GM19239 (cell line): Measurements from ENCODE around the gene FANCD2.
"Not testable (repeated sequence)": the region's sequence is repeated elsewhere in the genome, so short reads cannot be mapped to it uniquely, and the experiment has no call there.

Experiments
- DNase-seq: peaks from one replicate; pipeline ENCODE4 v3.0.0; 2011; ENCODE audit warnings: low spot score; ENCODE audit not compliant: insufficient read length
- FAIRE-seq: peaks from 2 replicates; lab custom pipeline; 2011; peaks lifted over from hg19 to GRCh38; lab: Jason Lieb, UNC

FANCD2 gene

GRCh38 chr3:10026084-10026890 is at the start of gene FANCD2:
Gene FANCD2 (plus strand): TSS chr3:10026437. CDS start chr3:10028658, 2,221 bp downstream.
- DNase-seq (peak; percentile 76), FAIRE-seq (peak; percentile 81)

- no peak for FAIRE-seq
- DNase-seq: no peak
Observed at GRCh38 chr3:9976721-9977709, 49.2 kb upstream of the FANCD2 start.

GRCh38 chr3:9978710-9979305 is 47.4 kb upstream of the FANCD2 start:
- FAIRE-seq (no peak), DNase-seq (no peak)

- no peak for DNase-seq
- no peak for FAIRE-seq
Observed at GRCh38 chr3:9980251-9980650, 46.0 kb upstream of the FANCD2 start.

- no peak for FAIRE-seq
- DNase-seq: no peak
Observed at GRCh38 chr3:9986230-9986725, 40.0 kb upstream of the FANCD2 start.

- FAIRE-seq (no peak), DNase-seq (no peak)
Observed at GRCh38 chr3:9994086-9994844, 32.0 kb upstream of the FANCD2 start.

GRCh38 chr3:10000686-10001085 is 25.6 kb upstream of the FANCD2 start:
- FAIRE-seq: no peak

GRCh38 chr3:10002951-10003350 is 23.3 kb upstream of the FANCD2 start:
- FAIRE-seq: no peak

More at GRCh38 chr3:10000686-10001085, 25.6 kb upstream of the FANCD2 start:
- DNase-seq: no peak

GRCh38 chr3:10004506-10004905 is 21.7 kb upstream of the FANCD2 start:
- DNase-seq (no peak), FAIRE-seq (no peak)

More at GRCh38 chr3:10002951-10003350, 23.3 kb upstream of the FANCD2 start:
- DNase-seq: no peak

GRCh38 chr3:10004960-10005564 is 21.2 kb upstream of the FANCD2 start:
- FAIRE-seq (no peak), DNase-seq (no peak)

GRCh38 chr3:10006048-10006761 is 20.0 kb upstream of the FANCD2 start:
- FAIRE-seq (no peak), DNase-seq (no peak)

- no peak for FAIRE-seq
- DNase-seq: no peak
Observed at GRCh38 chr3:10006762-10007090, 19.5 kb upstream of the FANCD2 start.

GRCh38 chr3:10007126-10007782 is 19.0 kb upstream of the FANCD2 start:
- no peak for FAIRE-seq
- no peak for DNase-seq

GRCh38 chr3:10008216-10008587 is 18.0 kb upstream of the FANCD2 start:
- not testable (repeated sequence) for FAIRE-seq, DNase-seq

GRCh38 chr3:10008588-10009344 is 17.5 kb upstream of the FANCD2 start:
- DNase-seq (no peak), FAIRE-seq (peak; percentile 83)

- FAIRE-seq (no peak), DNase-seq (no peak)
Observed at GRCh38 chr3:10010421-10010877, 15.8 kb upstream of the FANCD2 start.

GRCh38 chr3:10010878-10011465 is 15.3 kb upstream of the FANCD2 start:
- peak; percentile 96 for DNase-seq
- peak; percentile 33 for FAIRE-seq
